GM19025 (cell line): ENCODE data around the gene ADAMTSL2.

Source experiments
- ATAC-seq: cut with Tn5 transposase; IDR thresholded peaks from one replicate; pipeline ENCODE4 v1.9.1; 2021; ENCODE audit warnings: mild to moderate bottlenecking, low read depth, moderate library complexity; ENCODE audit not compliant: unreplicated experiment

The ADAMTSL2 gene

GRCh38 chr9:133516256-133516960 is 18.1 kb upstream of the ADAMTSL2 start:
- no peak for ATAC-seq

GRCh38 chr9:133516961-133517350 is 17.5 kb upstream of the ADAMTSL2 start:
- ATAC-seq = no peak

GRCh38 chr9:133517711-133518110 is 16.8 kb upstream of the ADAMTSL2 start:
- ATAC-seq = no peak

- ATAC-seq = no peak
Measured at GRCh38 chr9:133518200-133518599, 16.3 kb upstream of the ADAMTSL2 start.

DNA sequence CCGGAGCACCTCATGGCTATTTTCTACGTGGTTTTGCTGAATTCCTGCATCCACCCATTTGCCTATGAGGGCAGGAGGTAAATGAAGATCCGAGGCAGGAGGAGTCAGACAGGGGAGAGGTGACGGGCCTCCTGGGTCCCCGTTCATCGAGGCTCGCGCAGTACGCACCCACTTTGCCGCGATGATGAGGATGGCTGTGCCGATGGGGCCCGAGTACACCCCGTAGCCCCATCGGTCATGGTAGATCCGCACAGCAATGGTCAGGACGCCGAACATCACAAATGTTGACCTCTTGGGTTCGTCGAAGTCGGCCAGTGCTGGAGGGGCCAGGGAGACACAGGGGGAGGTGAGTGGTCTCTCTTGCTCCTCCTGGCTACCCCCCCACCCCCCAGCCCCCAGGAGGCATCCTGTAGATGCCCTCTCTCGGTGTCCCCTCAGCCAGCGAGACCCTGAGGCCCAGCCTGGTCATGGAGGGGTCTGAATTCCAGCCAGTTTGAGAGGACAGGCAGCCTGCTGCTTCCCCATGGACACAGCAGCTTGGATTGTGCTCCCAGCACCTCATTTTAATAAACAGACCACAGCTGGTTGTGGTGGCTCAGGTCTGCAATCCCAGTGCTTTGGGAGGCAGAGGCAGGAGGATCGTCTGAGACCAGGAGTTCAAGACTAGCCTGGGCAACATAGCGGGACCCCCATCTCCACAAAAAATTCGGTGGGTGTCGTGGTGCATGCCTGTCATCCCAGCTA is 15.6 kb upstream of the ADAMTSL2 start:
- no peak for ATAC-seq

GRCh38 chr9:133519693-133520092 is 14.8 kb upstream of the ADAMTSL2 start:
- ATAC-seq = no peak

DNA sequence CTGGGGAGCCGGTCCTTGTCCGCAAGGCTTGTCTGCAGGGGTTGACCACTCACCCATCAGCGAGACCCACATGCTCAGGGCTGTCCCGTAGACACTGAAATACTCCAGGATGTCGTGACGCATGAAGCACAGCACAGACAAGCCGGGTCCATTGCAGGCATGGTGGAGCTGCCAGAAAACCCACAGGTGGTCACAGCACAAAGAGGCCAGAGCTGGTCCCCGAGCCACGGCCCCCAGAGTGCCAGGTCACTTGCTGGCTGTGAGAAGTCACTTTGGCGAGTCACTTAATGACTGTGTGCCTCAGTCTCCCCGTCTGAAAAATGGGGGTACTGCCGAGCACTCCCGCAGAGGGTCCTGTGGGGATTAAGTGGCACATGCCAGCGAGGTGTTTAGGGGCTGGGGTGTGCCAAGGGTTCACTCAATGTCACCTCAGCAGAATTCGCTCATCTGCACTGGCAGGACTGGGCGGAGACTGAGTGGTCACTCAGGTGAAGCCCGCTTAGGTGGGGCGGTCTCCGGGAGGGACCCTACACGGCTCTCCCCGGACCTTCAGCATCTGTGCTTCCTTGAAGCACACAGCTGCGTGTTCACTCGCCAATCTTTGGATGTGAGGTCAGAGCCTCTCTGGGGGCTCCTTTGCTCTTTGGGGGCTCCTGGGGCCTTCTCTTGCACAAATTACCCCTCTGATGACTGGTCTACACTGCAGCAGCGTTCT is 14.2 kb upstream of the ADAMTSL2 start:
- ATAC-seq = no peak

DNA sequence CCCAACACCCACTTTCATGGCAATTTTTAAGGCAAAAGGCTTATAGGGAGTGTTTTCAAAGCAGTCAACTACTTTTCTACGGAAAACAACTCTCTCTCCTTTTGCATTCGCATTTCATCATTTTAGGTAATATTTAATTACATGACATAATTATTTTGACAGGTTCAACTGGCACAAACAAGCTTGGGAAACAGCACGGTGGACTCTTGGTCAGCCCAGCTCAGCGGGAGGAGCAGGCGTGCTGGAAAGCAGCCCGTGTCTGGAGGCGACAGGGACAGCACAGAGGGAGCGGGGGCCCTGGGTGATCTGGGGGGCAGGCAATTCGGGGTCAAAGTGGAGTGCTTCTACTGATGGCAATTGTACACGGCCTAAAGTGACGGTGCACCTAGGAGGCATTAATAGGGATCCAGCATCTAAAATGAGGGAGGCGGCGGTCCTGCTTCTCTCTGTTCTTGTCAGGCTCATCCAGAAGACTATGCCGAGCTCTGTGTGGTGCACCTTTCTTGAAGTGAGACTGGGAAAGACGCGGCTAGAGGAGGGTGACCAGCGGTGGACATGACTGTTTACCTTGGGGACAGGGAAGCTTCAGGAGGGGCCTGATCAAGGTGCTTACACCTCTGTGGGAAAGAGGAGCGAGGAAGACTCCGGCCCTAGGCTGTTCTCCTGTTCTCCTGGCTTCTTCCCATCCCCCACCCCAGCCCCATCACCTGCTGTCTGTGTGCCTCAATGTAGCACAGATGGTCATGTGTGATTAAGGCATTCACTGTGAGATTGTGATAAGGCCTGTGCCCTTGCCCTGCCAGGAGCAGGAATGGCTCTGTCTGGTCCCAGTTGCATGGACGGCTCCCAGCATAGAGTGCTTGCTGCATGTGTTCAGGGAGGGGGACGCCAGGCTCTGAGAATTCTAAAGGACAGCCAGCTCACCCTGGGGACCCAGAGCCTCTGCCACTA is 13.1 kb upstream of the ADAMTSL2 start:
- no peak for ATAC-seq

DNA sequence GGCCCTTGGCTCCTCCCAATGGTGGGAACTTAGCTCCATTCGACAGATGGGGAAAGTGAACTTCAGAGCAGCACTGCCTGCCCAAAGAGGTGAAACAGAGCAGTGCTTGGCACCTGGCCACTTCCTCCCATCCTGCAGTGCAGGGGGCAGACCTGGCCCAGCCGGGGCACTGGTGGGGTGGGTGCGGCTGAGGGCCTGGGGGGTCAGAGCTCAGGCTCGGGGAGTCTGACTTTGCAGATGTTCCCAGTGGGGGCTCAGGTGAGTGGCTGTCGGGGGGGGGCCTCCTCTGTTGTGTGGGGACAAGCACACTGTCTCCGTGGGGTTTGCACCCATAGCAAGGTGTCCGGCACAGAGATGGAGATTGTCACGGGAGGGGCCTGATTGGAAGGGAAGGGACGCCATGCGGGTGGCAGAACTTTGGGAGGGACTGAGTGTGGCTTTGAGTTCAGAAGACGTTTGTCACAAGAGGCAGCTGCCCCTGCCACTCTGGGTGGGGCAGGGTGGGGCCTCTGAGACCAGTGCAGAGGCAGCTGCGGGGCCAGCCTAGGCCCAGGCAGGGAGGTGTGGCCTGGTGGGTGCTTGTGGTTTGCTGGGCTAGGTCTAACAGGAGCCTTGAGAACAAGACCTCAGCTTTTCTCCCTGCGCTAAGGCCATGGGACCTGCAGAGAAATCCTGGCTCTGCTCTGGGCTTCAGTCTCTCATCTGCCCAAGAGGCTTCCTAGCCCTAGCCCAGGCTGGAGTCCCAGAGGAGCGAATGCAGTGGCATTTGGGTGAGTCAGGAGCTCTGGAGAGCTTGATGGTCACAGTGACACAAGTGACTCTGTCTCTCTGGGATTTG is 12.2 kb upstream of the ADAMTSL2 start:
- ATAC-seq = no peak

DNA sequence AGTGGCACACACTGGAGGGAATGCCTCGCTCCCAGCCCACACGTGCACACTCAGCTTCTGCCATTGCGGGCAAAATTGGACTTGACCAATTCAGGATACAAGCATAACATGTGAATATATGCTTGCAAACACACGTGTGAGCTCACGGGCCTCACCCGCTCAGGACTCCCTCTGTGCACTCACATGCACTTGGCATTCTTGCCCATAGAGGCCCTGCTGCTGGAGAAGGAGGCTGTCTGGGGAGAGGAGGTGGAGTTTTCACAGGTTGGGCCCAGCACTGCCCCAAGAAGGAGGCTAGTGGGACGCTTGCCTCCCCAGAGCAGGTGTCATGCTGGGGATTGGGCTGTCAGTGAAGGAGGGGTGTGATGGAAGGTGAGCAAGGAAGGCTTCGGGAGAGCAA is 11.4 kb upstream of the ADAMTSL2 start:
- ATAC-seq = no peak

DNA sequence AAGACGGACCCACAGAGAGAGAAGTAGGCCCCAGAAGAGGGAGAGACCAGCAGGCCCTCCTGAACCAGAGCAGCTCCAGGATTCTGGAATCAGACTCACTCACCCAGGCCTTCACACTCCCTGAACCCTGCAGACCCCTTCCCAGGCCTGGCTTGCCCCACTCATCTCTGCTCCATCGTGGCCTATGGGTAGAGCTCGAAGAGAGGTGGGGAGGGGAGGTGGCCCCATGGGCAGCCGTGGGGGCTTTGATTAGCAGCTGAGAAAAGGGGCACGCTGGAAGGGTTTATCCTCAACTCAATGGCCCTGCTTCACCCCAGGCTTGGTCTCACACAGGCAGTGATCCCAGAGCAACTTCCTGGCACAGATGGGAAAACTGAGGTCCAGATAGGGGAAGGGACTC is 10.4 kb upstream of the ADAMTSL2 start:
- no peak for ATAC-seq

DNA sequence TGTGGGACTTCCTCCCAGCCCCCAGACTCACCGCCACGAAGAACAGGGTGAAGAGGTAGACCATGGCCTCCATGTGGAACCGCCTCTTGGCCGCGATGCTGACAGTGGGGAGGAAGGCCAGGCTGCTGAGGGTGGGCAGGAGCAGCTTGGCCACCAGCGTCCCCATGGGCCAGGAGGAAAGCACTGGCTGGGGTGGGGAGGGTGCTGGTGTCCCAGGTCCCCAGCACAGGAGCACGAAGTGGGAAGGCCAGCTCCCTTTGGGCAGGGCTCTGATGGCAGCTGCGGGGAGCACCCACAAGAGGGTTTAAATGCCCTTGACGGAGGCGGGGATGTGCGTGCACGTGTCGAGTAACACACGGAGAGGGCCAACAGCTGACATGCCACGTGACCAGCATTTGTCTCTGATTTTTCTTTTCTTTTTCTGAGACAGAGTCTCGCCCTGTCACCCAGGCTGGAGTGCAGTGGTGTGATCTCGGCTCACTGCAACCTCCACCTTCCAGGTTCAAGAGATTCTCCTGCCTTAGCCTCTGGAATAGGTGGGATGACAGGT is 9.8 kb upstream of the ADAMTSL2 start, which contains the start of gene MYMK:
TSS of gene MYMK (minus strand) at position 281 of the 550 bp plus-strand sequence. CDS start at position 166, 115 bp downstream.
- ATAC-seq = no peak

DNA sequence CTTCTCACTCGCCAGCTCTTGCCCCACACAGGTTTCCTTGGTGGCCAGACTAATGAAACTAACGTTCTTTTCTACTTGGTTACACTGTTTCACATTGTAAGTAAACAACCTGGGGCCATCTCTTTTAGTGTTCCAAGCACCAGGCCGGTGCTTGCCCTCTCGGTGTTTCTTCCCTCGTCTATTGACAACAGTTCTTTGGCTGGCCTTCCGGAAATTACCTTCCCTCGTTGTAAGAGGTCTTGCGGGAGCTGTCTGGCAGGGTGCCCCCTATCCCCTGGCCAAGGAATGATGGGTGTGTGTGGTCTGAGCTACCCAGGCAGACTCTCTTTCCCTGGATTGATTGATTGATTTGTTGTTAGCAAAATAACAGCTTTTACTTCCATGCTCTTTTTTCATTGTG is 8.8 kb upstream of the ADAMTSL2 start:
- no peak for ATAC-seq

GRCh38 chr9:133526721-133527321 is 7.7 kb upstream of the ADAMTSL2 start:
- ATAC-seq = no peak

GRCh38 chr9:133527444-133527920 is 7.0 kb upstream of the ADAMTSL2 start:
- no peak for ATAC-seq

DNA sequence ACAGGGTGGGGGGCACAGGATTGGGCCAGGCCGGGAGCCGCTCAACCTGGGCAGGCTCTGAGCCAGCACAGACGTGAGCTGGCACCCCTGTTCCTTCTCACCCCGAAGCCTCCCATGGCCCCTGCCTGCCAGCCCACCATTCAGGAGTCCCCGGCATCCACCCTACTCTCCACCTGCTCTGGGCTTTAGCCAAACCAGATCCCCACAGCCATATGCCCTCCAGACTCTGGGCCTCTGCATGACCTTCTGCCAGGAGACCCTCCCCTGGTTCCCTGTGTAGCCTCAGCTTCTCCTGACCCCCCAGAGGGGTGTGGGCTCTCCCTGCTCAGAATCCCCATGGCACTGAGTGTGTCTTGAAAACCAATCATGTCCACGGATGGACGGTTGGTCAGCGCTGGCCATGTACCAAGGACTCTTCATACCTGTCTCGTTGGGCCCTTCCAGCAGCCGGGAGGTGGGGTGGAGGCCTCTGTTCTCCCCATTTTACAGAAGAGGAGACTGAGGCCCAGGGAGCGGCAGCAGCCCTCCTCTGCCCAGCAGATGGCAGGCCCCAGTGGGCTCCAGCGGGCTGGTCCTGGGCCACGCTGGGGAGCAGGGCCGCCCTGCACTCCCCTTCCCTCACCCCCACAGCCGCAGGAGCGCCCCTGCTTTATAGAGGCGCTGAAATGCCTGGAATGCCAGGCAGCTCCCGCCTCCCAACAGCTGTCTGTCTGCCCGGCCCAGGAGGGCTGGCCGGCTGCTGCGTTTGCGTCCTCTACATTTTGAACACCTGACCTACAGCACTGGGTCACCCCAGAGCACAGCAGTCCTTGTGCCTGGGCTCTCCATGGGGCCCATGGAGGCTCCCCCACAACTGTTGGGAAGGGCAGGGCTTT is 6.3 kb upstream of the ADAMTSL2 start:
- ATAC-seq = no peak

DNA sequence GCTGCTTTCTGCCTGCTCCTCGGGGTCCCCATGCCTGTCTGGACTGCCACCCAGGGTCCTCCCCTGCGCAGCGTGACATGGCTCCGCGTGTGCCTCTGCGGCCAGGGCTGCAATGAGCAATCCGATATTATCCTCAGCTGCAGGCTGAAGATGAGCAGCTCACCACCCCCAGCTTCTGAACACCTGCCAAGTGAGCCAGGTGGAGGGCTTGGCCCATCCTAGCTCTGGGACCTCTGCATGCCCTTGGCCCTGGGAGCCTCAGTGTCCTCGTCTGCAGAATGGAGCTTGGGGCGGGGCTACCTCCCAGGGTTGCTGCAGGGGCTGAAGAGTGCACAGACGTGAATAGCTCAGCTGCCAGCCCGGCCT is 5.6 kb upstream of the ADAMTSL2 start:
- ATAC-seq = no peak

DNA sequence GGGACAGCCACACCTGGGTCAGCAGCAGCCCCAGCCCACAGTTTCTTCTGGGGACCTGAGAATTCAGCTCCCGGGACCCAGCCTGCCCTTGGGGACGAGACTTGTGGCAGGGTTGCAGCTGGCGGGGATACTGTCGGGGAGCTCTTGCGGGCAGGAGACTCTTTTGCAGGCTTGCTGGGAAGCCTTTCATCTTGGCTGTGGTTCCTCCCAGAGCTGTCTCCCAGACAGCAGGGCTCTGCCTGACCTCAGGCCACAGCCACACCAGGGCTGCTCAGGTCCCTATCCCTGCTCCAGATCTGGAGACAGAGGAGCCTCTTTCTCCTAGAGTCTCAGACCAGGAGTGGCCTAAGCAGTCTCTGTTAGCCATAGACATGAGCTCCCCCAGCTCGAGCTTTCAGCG is 5.0 kb upstream of the ADAMTSL2 start:
- ATAC-seq = no peak
